ENCODE measurements around the gene RCN1. TPM values are rescaled to one million over a fixed set of nuclear protein-coding genes. Genes with fewer than 3 reads are reported as not detected.

RCN1 gene
- total and polyA plus RNA-seq, 2 donors (not counting 3 experiments of a cell fraction or from before 2014, with no cell fraction given): 174 to 285 TPM

DNA sequence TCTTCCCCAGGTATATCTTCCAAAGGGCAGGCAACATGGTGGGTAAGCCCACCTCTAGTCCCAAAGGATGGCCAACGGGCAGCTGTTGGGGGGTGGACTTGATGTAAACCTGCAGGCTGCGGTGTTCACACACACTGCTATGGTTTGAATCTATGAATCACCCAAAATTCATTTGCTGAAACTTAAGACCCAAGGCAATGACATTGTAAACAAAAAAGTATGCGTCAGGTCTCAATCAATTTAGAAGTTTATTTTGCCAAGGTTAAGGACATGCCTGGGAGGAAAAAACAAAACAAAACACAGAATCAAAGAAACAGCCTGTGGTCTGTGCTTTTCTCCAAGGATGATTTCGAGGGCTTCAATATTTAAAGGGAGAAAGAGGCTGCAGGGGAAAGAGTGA is 18.3 kb downstream of the RCN1 start:
- H4K20me1 ChIP-seq (replicated peaks; ENCODE audit: control insufficient read depth, extremely low read depth, insufficient read depth, low read length): no peaks in the 10 kb centered on the region
- dilution Hi-C loops (cut with MboI; ENCODE audit: extremely low pct_ligation_motif_present, low sequenced_read_pairs): no loop called here
- H3K9me3 ChIP-seq (replicated peaks; ENCODE audit: control insufficient read depth, insufficient read depth, low read length): no peaks in the 10 kb centered on the region
- intact Hi-C loops (cut with micrococcal nuclease): no loop called here
- H3K27me3 ChIP-seq (ENCODE audit: control insufficient read depth in 2 of 2, insufficient read depth in 2 of 2, low read length in 2 of 2): peaks cover 4 to 6% of the 10 kb centered on the region in 2 experiments
- H3K36me3 ChIP-seq (ENCODE audit: control insufficient read depth in 2 of 2, extremely low read depth in 1 of 2, insufficient read depth in 2 of 2, low read length in 2 of 2): peaks cover 0 to 5% of the 10 kb centered on the region in 2 experiments
- no peaks in the 10 kb centered on the region for H3K79me2 ChIP-seq (ENCODE audit: control insufficient read depth, insufficient read depth, low read length)
- FAIRE-seq (no peak), DNase-seq (ENCODE audit: low read depth, low spot score) (no peak)
- H3K9ac ChIP-seq (replicated peaks; ENCODE audit: extremely low read depth, insufficient read depth, low read length): no peak overlapping the region
- no peak overlapping the region for H3K4me3 ChIP-seq (replicated peaks in 1 of 3; ENCODE audit: insufficient read depth in 1 of 3, low read depth in 1 of 3, low read length in 3 of 3)
- ChIA-PET POLR2A (no interaction called here), CTCF (no interaction called here)
- TF ChIP-seq GATA2 (IDR thresholded peaks at IDR 0.05; ENCODE audit: insufficient read depth, insufficient read length, low read depth, low read length): no peak
- no peak for TF ChIP-seq POLR2A (IDR thresholded peaks at IDR 0.05; ENCODE audit: low read depth, low read length)
- TF ChIP-seq FOS (IDR thresholded peaks at IDR 0.05; ENCODE audit: borderline replicate concordance, insufficient read depth, low read length): no peak
- TF ChIP-seq POLR2AphosphoS5 (IDR thresholded peaks at IDR 0.05; ENCODE audit: insufficient read depth, low read depth, low read length): no peak
- TF ChIP-seq, protein P1, sequence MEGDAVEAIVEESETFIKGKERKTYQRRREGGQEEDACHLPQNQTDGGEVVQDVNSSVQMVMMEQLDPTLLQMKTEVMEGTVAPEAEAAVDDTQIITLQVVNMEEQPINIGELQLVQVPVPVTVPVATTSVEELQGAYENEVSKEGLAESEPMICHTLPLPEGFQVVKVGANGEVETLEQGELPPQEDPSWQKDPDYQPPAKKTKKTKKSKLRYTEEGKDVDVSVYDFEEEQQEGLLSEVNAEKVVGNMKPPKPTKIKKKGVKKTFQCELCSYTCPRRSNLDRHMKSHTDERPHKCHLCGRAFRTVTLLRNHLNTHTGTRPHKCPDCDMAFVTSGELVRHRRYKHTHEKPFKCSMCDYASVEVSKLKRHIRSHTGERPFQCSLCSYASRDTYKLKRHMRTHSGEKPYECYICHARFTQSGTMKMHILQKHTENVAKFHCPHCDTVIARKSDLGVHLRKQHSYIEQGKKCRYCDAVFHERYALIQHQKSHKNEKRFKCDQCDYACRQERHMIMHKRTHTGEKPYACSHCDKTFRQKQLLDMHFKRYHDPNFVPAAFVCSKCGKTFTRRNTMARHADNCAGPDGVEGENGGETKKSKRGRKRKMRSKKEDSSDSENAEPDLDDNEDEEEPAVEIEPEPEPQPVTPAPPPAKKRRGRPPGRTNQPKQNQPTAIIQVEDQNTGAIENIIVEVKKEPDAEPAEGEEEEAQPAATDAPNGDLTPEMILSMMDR (IDR thresholded peaks at IDR 0.05; ENCODE audit: extremely low read depth in 1 of 2, insufficient read depth in 1 of 2, low read depth in 1 of 2, low read length in 2 of 2): no peak
- TF ChIP-seq EZH2 (IDR thresholded peaks at IDR 0.05; ENCODE audit: borderline replicate concordance, low read depth, low read length, severe bottlenecking): no peak
- TF ChIP-seq, protein P2, sequence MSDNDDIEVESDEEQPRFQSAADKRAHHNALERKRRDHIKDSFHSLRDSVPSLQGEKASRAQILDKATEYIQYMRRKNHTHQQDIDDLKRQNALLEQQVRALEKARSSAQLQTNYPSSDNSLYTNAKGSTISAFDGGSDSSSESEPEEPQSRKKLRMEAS (IDR thresholded peaks at IDR 0.05; ENCODE audit: insufficient read depth, insufficient read length): no peak
- TF ChIP-seq MYC (IDR thresholded peaks at IDR 0.05; ENCODE audit: low read depth, low read length): no peak
- no peak for TF ChIP-seq JUN (IDR thresholded peaks at IDR 0.05; ENCODE audit: borderline replicate concordance, insufficient read depth, insufficient read length, low read depth)
- no peak overlapping the region for H3K4me2 ChIP-seq (ENCODE audit: insufficient read depth, low read length)
- peaks cover 1% of the 10 kb centered on the region for H3K4me1 ChIP-seq (ENCODE audit: control insufficient read depth, extremely low read depth, insufficient read depth, low read length)
- H3K27ac ChIP-seq (ENCODE audit: insufficient read depth, low read depth, low read length): no peak overlapping the region
- no TSS peak for BruUV-seq (replicated peaks)
- no peaks in the 10 kb centered on the region for H3K9me1 ChIP-seq (replicated peaks; ENCODE audit: control insufficient read depth, extremely low read depth, insufficient read depth, low read length)
- no peak overlapping the region for H2AFZ ChIP-seq (ENCODE audit: low read depth, low read length)
